Naive thymus-derived CD4-positive, alpha-beta T cell (primary cell): ENCODE measurements around the gene MTERF1. TPM values are rescaled to one million over a fixed set of nuclear protein-coding genes. Genes with fewer than 3 reads are reported as not detected.
"Not testable (repeated sequence)": the region's sequence is repeated elsewhere in the genome, so short reads cannot be mapped to it uniquely, and the experiment has no call there.

Source experiments
- ATAC-seq: fragments of 150-1000 bp; cut with Tn5 transposase; 2 replicates; pipeline ENCODE4 v1.10.0; 2021; ENCODE audit warnings: mild to moderate bottlenecking, moderate library complexity
- CTCF ChIA-PET: fragments of 350-600 bp; sonication (Branson Sonifier 250); formaldehyde crosslinking; loops from one replicate; lab custom pipeline; 2021; ENCODE audit warnings: antibody characterized with exemption; lab: Charles Lee
- POLR2A ChIA-PET: fragments of 350-600 bp; sonication (Branson Sonifier 250); formaldehyde crosslinking; loops from one replicate; lab custom pipeline; 2021; ENCODE audit warnings: antibody characterized with exemption, inconsistent platforms; lab: Charles Lee
- DNase-seq, 9 donors: peaks; one replicate each; pipeline versions ENCODE4 v3.0.0 to v3.0.0-alpha.2; 2020 to 2022; ENCODE audit warnings: mixed read lengths in 1 of 9
- H3K27ac ChIP-seq: one replicate; pipeline ENCODE4 v1.7.0; 2013; ENCODE audit warnings: mild to moderate bottlenecking, low read depth, low read length, moderate library complexity
- H3K27me3 ChIP-seq, 2 donors: one replicate each; pipeline ENCODE4 v1.7.0; 2013; ENCODE audit warnings: low read length in 2 of 2, mild to moderate bottlenecking in 2 of 2, moderate library complexity in 2 of 2; ENCODE audit not compliant: control insufficient read depth in 2 of 2, insufficient read depth in 2 of 2
- H3K36me3 ChIP-seq, 3 experiments: 1 replicate in 2 of 3; 2 replicates in 1 of 3; pipeline ENCODE4 v1.7.0; 2013; ENCODE audit warnings: low read length in 3 of 3, mild to moderate bottlenecking in 3 of 3, moderate library complexity in 1 of 3; ENCODE audit not compliant: insufficient read depth in 3 of 3, control insufficient read depth in 2 of 3
- H3K4me1 ChIP-seq, 2 donors: one replicate each; pipeline ENCODE4 v1.7.0; 2013; ENCODE audit warnings: low read length in 2 of 2, mild to moderate bottlenecking in 2 of 2, moderate library complexity in 1 of 2; ENCODE audit not compliant: control insufficient read depth in 2 of 2, insufficient read depth in 2 of 2
- H3K4me3 ChIP-seq: 2 replicates; pipeline ENCODE4 v1.7.0; 2013; ENCODE audit warnings: mild to moderate bottlenecking, low read length
- H3K9me3 ChIP-seq, 3 experiments: 1 replicate in 2 of 3; 2 replicates in 1 of 3; pipeline ENCODE4 v1.7.0; 2013; ENCODE audit warnings: low read length in 3 of 3; ENCODE audit not compliant: control insufficient read depth in 2 of 3
- H3K27ac Mint-ChIP-seq, 9 donors: one replicate each; pipeline ENCODE4 v1.8.0; 2020 to 2022; ENCODE audit warnings: mixed read lengths in 9 of 9, mild to moderate bottlenecking in 8 of 9, moderate library complexity in 5 of 9, inconsistent platforms in 2 of 9
- H3K27me3 Mint-ChIP-seq, 5 donors: one replicate each; pipeline ENCODE4 v1.8.0; 2021 to 2022; ENCODE audit warnings: mixed read lengths in 5 of 5, mild to moderate bottlenecking in 1 of 5
- H3K36me3 Mint-ChIP-seq, 5 donors: one replicate each; pipeline ENCODE4 v1.8.0; 2020 to 2022; ENCODE audit warnings: mixed read lengths in 5 of 5, mild to moderate bottlenecking in 3 of 5, inconsistent platforms in 1 of 5
- H3K4me1 Mint-ChIP-seq, 7 donors: one replicate each; pipeline ENCODE4 v1.8.0; 2020 to 2022; ENCODE audit warnings: mixed read lengths in 7 of 7, mild to moderate bottlenecking in 3 of 7, inconsistent platforms in 1 of 7
- H3K4me3 Mint-ChIP-seq, 10 donors: one replicate each; pipeline ENCODE4 v1.8.0; 2020 to 2022; ENCODE audit warnings: mild to moderate bottlenecking in 10 of 10, mixed read lengths in 10 of 10, moderate library complexity in 6 of 10, inconsistent platforms in 2 of 10
- H3K9me3 Mint-ChIP-seq, 11 donors: one replicate each; pipeline ENCODE4 v1.8.0; 2020 to 2022; ENCODE audit warnings: mixed read lengths in 11 of 11, mild to moderate bottlenecking in 4 of 11, inconsistent platforms in 1 of 11, moderate library complexity in 1 of 11
- intact Hi-C, 2 donors: fragments of 100-400 bp; cut with micrococcal nuclease; formaldehyde crosslinking; loops; one replicate each; pipeline ENCODE4 v1.15.1; 2023
- polyA plus RNA-seq, 2 donors: library from polyadenylated mRNA; unstranded; fragments of 300-500 nt; fragmentation: Illumina TruSeq; gene quantifications; one replicate each; pipeline ENCODE4 v1.2.3, GENCODE V29; 2021
- total RNA-seq, 6 experiments: library from RNA in 5 of 6; stranded (reverse) in 5 of 6; gene quantifications; 1 replicate in 5 of 6; 2 replicates in 1 of 6; pipeline ENCODE4 v1.2.3 and lab custom pipeline; 2021 to 2026

MTERF1 gene
- total and polyA plus RNA-seq, 7 experiments from 2014 or later = 9.6 to 32.7 (median 17.2) TPM

- no peaks in the 10 kb centered on the region for H3K36me3 Mint-ChIP-seq
- no peak for DNase-seq
- ATAC-seq = no peak
- no peak overlapping the region for H3K4me3 ChIP-seq
- intact Hi-C loops = no loop called here
- no peaks in the 10 kb centered on the region for H3K9me3 ChIP-seq
- peaks cover 9 to 27% (median 12%) of the 10 kb centered on the region in 5 donors for H3K27me3 Mint-ChIP-seq
- POLR2A ChIA-PET = interaction anchor here (1.0 kb wide), 1 partner anchor 390 kb away, joined by 3 read pairs; no protein-coding TSS in a partner anchor
- no peaks in the 10 kb centered on the region for H3K4me1 Mint-ChIP-seq
- no peak overlapping the region for H3K27ac ChIP-seq
- H3K4me3 Mint-ChIP-seq = no peak overlapping the region
- no peaks in the 10 kb centered on the region for H3K9me3 Mint-ChIP-seq
- no peaks in the 10 kb centered on the region for H3K4me1 ChIP-seq
- no peak overlapping the region for H3K27ac Mint-ChIP-seq
- H3K27me3 ChIP-seq = no peaks in the 10 kb centered on the region
- CTCF ChIA-PET = no interaction called here
- no peaks in the 10 kb centered on the region for H3K36me3 ChIP-seq
These were observed 17.9 kb upstream of the MTERF1 start for GRCh38 chr7:91898240-91898992.

DNA sequence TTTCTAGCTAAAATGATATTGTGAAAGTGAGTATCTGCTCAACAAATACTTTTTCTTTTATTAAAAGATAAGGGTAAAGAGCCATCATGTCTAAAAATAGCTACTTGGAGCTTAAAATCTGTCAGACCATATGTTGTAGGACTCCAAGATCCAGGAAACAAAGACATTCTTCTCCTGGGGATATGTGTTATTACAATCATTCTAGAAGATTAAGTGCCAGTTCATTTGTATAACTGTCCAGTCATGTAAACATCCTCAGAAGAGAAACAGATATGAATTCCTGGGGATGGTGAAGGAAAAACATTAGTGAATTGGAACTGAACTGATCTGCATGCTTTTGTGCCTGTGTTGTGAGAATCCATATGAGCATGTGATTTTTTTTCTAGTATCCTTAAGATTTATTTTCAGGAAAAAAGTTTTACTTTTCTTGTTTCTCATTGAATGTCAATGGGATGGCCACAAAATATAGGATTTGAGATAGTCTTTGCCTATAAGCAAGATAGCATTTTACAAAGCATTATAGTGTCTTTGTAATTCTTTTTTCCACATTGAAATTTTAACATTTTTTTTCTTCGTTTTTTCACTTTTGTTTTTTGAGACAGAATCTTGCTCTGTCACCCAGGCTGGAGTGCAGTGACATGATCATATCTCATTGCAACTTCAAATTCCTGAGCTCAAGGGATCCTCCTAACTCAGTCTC, 14.4 kb upstream of the MTERF1 start:
- Histone ChIP-seq H3K4me3 (no peak overlapping the region), H3K4me1 (no peaks in the 10 kb centered on the region), H3K27me3 (no peaks in the 10 kb centered on the region), H3K27ac (no peak overlapping the region), H3K36me3 (no peaks in the 10 kb centered on the region), H3K9me3 (no peaks in the 10 kb centered on the region)
- no peak for ATAC-seq
- ChIA-PET CTCF (interaction anchor here (1.6 kb wide), 1 partner anchor 9 kb away, joined by 3 read pairs; no protein-coding TSS in a partner anchor), POLR2A (no interaction called here)
- H3K9me3 Mint-ChIP-seq = peaks cover 0 to 3% (median 0%) of the 10 kb centered on the region in 11 donors
- no peak overlapping the region for H3K4me3 Mint-ChIP-seq
- H3K27ac Mint-ChIP-seq = no peak overlapping the region
- H3K27me3 Mint-ChIP-seq = peaks cover 13 to 25% (median 18%) of the 10 kb centered on the region in 5 donors
- no peak for DNase-seq
- no peaks in the 10 kb centered on the region for H3K4me1 Mint-ChIP-seq
- intact Hi-C loops = no loop called here
- peaks cover 0 to 4% (median 0%) of the 10 kb centered on the region in 5 donors for H3K36me3 Mint-ChIP-seq

GRCh38 chr7:91893699-91894098, 13.2 kb upstream of the MTERF1 start:
- DNase-seq, H3K27ac Mint-ChIP-seq: not testable (repeated sequence)

GRCh38 chr7:91892821-91893340, 12.4 kb upstream of the MTERF1 start:
- no peak overlapping the region for H3K27ac ChIP-seq
- Mint-ChIP-seq H3K27me3 (peaks cover 13 to 24% (median 18%) of the 10 kb centered on the region in 5 donors), H3K36me3 (peaks cover 0 to 5% (median 0%) of the 10 kb centered on the region in 5 donors), H3K27ac (no peak overlapping the region), H3K4me3 (no peak overlapping the region), H3K9me3 (peaks cover 0 to 5% (median 0%) of the 10 kb centered on the region in 11 donors), H3K4me1 (no peaks in the 10 kb centered on the region)
- ChIA-PET CTCF (interaction anchor here (1.2 kb wide), 1 partner anchor 10 kb away, joined by 3 read pairs; no protein-coding TSS in a partner anchor), POLR2A (no interaction called here)
- no peaks in the 10 kb centered on the region for H3K27me3 ChIP-seq
- H3K36me3 ChIP-seq = no peaks in the 10 kb centered on the region
- H3K4me3 ChIP-seq = no peak overlapping the region
- DNase-seq (no peak), ATAC-seq (no peak)
- no peaks in the 10 kb centered on the region for H3K9me3 ChIP-seq
- H3K4me1 ChIP-seq = no peaks in the 10 kb centered on the region
- intact Hi-C loops = no loop called here

More at GRCh38 chr7:91893699-91894098, 13.2 kb upstream of the MTERF1 start:
- ATAC-seq, H3K4me1 ChIP-seq, H3K4me1 Mint-ChIP-seq, H3K36me3 ChIP-seq, intact Hi-C loops, H3K36me3 Mint-ChIP-seq, H3K4me3 Mint-ChIP-seq, H3K27me3 ChIP-seq, H3K9me3 ChIP-seq, H3K9me3 Mint-ChIP-seq, H3K27ac ChIP-seq, POLR2A ChIA-PET, H3K4me3 ChIP-seq: not testable (repeated sequence)
- H3K27me3 Mint-ChIP-seq = peaks cover 13 to 25% (median 18%) of the 10 kb centered on the region in 5 donors
- CTCF ChIA-PET = interaction anchor here (1.6 kb wide), 1 partner anchor 8 kb away, joined by 3 read pairs; no protein-coding TSS in a partner anchor

- H3K27ac ChIP-seq = no peak overlapping the region
- H3K4me3 Mint-ChIP-seq = no peak overlapping the region
- H3K9me3 ChIP-seq = no peaks in the 10 kb centered on the region
- H3K4me3 ChIP-seq = no peak overlapping the region
- H3K27ac Mint-ChIP-seq = no peak overlapping the region
- CTCF ChIA-PET = interaction anchor here (1.2 kb wide), 1 partner anchor 11 kb away, joined by 3 read pairs; no protein-coding TSS in a partner anchor
- H3K36me3 ChIP-seq = no peaks in the 10 kb centered on the region
- POLR2A ChIA-PET = interaction anchor here (1.6 kb wide), 1 partner anchor 12 kb away, joined by 6 read pairs; the partner anchor contains the start of gene MTERF1
- ATAC-seq (no peak), DNase-seq (no peak)
- no peaks in the 10 kb centered on the region for H3K4me1 ChIP-seq
- H3K4me1 Mint-ChIP-seq = no peaks in the 10 kb centered on the region
- intact Hi-C loops = no loop called here
- peaks cover 0 to 5% (median under 1%) of the 10 kb centered on the region in 11 donors for H3K9me3 Mint-ChIP-seq
- peaks cover 13 to 24% (median 18%) of the 10 kb centered on the region in 5 donors for H3K27me3 Mint-ChIP-seq
- H3K36me3 Mint-ChIP-seq = peaks cover 0 to 5% (median 0%) of the 10 kb centered on the region in 5 donors
- H3K27me3 ChIP-seq = no peaks in the 10 kb centered on the region
These were observed 11.7 kb upstream of the MTERF1 start for GRCh38 chr7:91892099-91892705.
